ENCODE results near the gene BSCL2. TPM values are rescaled to one million over a fixed set of nuclear protein-coding genes. Genes with fewer than 3 reads are reported as not detected.

The BSCL2 gene
- total and polyA plus RNA-seq, 4 donors, result 15.1 to 40.0 (median 28.7) TPM

GRCh38 chr11:62677714-62678113, 29.5 kb downstream of the BSCL2 start:
- Histone ChIP-seq H3K36me3 (ENCODE audit: control insufficient read depth in 4 of 4, insufficient read depth in 3 of 4, low read depth in 1 of 4, low read length in 3 of 4) (peaks cover 0 to 6% (median 3%) of the 10 kb centered on the region in 4 donors), H3K4me1 (ENCODE audit: control insufficient read depth in 4 of 4, insufficient read depth in 4 of 4, low read length in 3 of 4) (peaks cover 4 to 45% (median 39%) of the 10 kb centered on the region in 4 donors), H3K4me3 (ENCODE audit: low read depth in 1 of 3, low read length in 3 of 3) (no peak overlapping the region), H3K27me3 (ENCODE audit: control insufficient read depth in 4 of 4, insufficient read depth in 4 of 4, low read length in 3 of 4) (no peaks in the 10 kb centered on the region), H3K9me3 (ENCODE audit: control insufficient read depth in 4 of 4, low read length in 3 of 4) (no peaks in the 10 kb centered on the region), H3K9ac (ENCODE audit: low read depth in 1 of 2, low read length in 2 of 2) (peak overlapping the region in 1 of 2 donors; percentile 64), H3K27ac (ENCODE audit: low read depth in 1 of 2, low read length in 2 of 2) (no peak overlapping the region)
- TF ChIP-seq TAF1 (conservative IDR thresholded peaks at IDR 0.05) (no peak), HNF4G (IDR thresholded peaks at IDR 0.05) (no peak), FOXA1 (IDR thresholded peaks at IDR 0.05) (no peak), CTCF (IDR thresholded peaks at IDR 0.05; ENCODE audit: low read depth, low read length, missing input control) (no peak), NR2F2 (IDR thresholded peaks at IDR 0.05) (no peak), FOXA2 (IDR thresholded peaks at IDR 0.05) (no peak), REST (IDR thresholded peaks at IDR 0.05) (no peak), HNF4A (conservative IDR thresholded peaks at IDR 0.05) (no peak), RXRA (IDR thresholded peaks at IDR 0.05) (no peak), GABPA (IDR thresholded peaks at IDR 0.05 in 1 of 2, conservative IDR thresholded peaks at IDR 0.05 in 1 of 2) (no peak), YY1 (IDR thresholded peaks at IDR 0.05) (no peak), EGR1 (IDR thresholded peaks at IDR 0.05; ENCODE audit: low read depth in 2 of 2) (no peak), ATF3 (IDR thresholded peaks at IDR 0.05) (no peak), RAD21 (IDR thresholded peaks at IDR 0.05) (no peak), JUND (IDR thresholded peaks at IDR 0.05) (no peak), SP1 (IDR thresholded peaks at IDR 0.05) (no peak), ZBTB33 (IDR thresholded peaks at IDR 0.05) (no peak), MAX (IDR thresholded peaks at IDR 0.05) (no peak)
- DNase-seq (ENCODE audit: low spot score), result no peak
- WGBS, result 88% methylated on average over 15 of the region's 15 CpGs

Data from liver (tissue), 9 donors.